ENCODE measurements around the gene ZNF664. TPM values are rescaled to one million over a fixed set of nuclear protein-coding genes. Genes with fewer than 3 reads are reported as not detected.

The ZNF664 gene
- total and polyA plus RNA-seq, 9 of the 15 experiments (the other 6 are each of a cell fraction or from before 2014, with no cell fraction given): 3.3 to 101 (median 63.6) TPM

- TF ChIP-seq E2F8 (IDR thresholded peaks at IDR 0.05; ENCODE audit: low read depth, partially characterized antibody): no peak
These were observed 55.5 kb downstream of the ZNF664 start (continued) for GRCh38 chr12:124028555-124028925.

GRCh38 chr12:124030008-124030407 lies 57.0 kb downstream of the ZNF664 start:
- intact Hi-C loops (cut with micrococcal nuclease): no loop called here
- no TSS peak for BruUV-seq (replicated peaks)
- TF ChIP-seq GMEB1 (CRISPR knock-in tag; IDR thresholded peaks at IDR 0.05) (no peak), ATF3 (IDR thresholded peaks at IDR 0.05) (no peak), ATF3 (CRISPR knock-in tag; conservative IDR thresholded peaks at IDR 0.05) (no peak), SIN3A (IDR thresholded peaks at IDR 0.05; ENCODE audit: borderline replicate concordance in 2 of 2, control insufficient read depth in 1 of 2, low read depth in 2 of 2, low read length in 2 of 2) (no peak), BHLHE40 (IDR thresholded peaks at IDR 0.05; ENCODE audit: low read length) (no peak), ZNF79 (CRISPR knock-in tag; IDR thresholded peaks at IDR 0.05; ENCODE audit: low read depth) (no peak), EP400 (IDR thresholded peaks at IDR 0.05) (no peak), CEBPG (CRISPR knock-in tag; IDR thresholded peaks at IDR 0.05) (no peak), CEBPG (tag; conservative IDR thresholded peaks at IDR 0.05 in 1 of 2, IDR thresholded peaks at IDR 0.05 in 1 of 2) (no peak), ZNF830 (CRISPR knock-in tag; IDR thresholded peaks at IDR 0.05) (no peak), ZC3H8 (IDR thresholded peaks at IDR 0.05) (no peak), SMARCA4 (IDR thresholded peaks at IDR 0.05) (no peak), KLF10 (CRISPR knock-in tag; IDR thresholded peaks at IDR 0.05) (no peak), DACH1 (IDR thresholded peaks at IDR 0.05; ENCODE audit: partially characterized antibody) (no peak)
- TF ChIP-seq, protein P1, sequence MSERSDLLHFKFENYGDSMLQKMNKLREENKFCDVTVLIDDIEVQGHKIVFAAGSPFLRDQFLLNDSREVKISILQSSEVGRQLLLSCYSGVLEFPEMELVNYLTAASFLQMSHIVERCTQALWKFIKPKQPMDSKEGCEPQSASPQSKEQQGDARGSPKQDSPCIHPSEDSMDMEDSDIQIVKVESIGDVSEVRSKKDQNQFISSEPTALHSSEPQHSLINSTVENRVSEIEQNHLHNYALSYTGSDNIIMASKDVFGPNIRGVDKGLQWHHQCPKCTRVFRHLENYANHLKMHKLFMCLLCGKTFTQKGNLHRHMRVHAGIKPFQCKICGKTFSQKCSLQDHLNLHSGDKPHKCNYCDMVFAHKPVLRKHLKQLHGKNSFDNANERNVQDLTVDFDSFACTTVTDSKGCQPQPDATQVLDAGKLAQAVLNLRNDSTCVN (CRISPR knock-in tag; IDR thresholded peaks at IDR 0.05): no peak

More at GRCh38 chr12:124030008-124030407, 57.0 kb downstream of the ZNF664 start:
- CTCF ChIA-PET (ENCODE audit: low intra/inter-chr PET ratio): no interaction called here
- ATAC-seq (no peak), DNase-seq (ENCODE audit: extremely low read depth in 1 of 4, low spot score in 3 of 4) (no peak), FAIRE-seq (no peak)
- no peak overlapping the region; a peak in 1 of 4 replicates for H3K9ac ChIP-seq (ENCODE audit: insufficient read depth in 1 of 2, low read depth in 2 of 2, low read length in 2 of 2)
- no peak overlapping the region for H3K27ac ChIP-seq (ENCODE audit: extremely low read depth, low read depth, low read length)
- H3K79me2 ChIP-seq (ENCODE audit: control insufficient read depth, insufficient read depth, low read length): no peaks in the 10 kb centered on the region
- H3K4me2 ChIP-seq (ENCODE audit: insufficient read depth, low read length): no peak overlapping the region
- POLR2A ChIA-PET: interaction anchor here (0.6 to 1.0 kb wide), 2 partner anchors 259 to 301 kb away, joined by 3 read pairs; no protein-coding TSS in a partner anchor
- 0 out of 2 replicates have a peak overlapping the region, but pooled peaks have one; percentile 62 for H2AFZ ChIP-seq (ENCODE audit: low read depth, low read length)
- H3K9me3 ChIP-seq (replicated peaks; ENCODE audit: control insufficient read depth, insufficient read depth, low read depth, low read length): no peaks in the 10 kb centered on the region; the same call in 1 of the 2 replicates
- no peaks in the 10 kb centered on the region for H4K20me1 ChIP-seq (replicated peaks; ENCODE audit: control insufficient read depth, insufficient read depth, low read length)
- no peaks in the 10 kb centered on the region for H3K36me3 ChIP-seq (ENCODE audit: control insufficient read depth, insufficient read depth, low read length)
- WGBS (ENCODE audit: insufficient coverage, low coverage, missing lambda C conversion rate): 63% methylated on average over 12 of the region's 12 CpGs
- in situ Hi-C loops (cut with MboI): no loop called here
- no peaks in the 10 kb centered on the region for H3K9me1 ChIP-seq (ENCODE audit: control insufficient read depth, insufficient read depth, low read length)
- peaks cover 7 to 22% of the 10 kb centered on the region in 2 experiments; a peak in 4 of 5 replicates for H3K27me3 ChIP-seq (ENCODE audit: control insufficient read depth in 2 of 2, insufficient read depth in 2 of 2, low read length in 2 of 2)
- H3K4me3 ChIP-seq: no peak overlapping the region
- peaks cover 23 to 25% of the 10 kb centered on the region in 2 experiments for H3K4me1 ChIP-seq (replicated peaks in 1 of 2; ENCODE audit: control insufficient read depth in 2 of 2, insufficient read depth in 2 of 2, low read length in 2 of 2)
